LNCaP clone FGC (cell line): Measurements from ENCODE around the gene APOBEC3H.

Source experiments
- DNase-seq: peaks from one replicate; pipeline ENCODE4 v3.0.0-alpha.2; 2011; ENCODE audit warnings: low read depth
- H3K4me3 ChIP-seq: 2 replicates; pipeline ENCODE4 v1.5.1; 2011; ENCODE audit warnings: mild to moderate bottlenecking, low read depth, low read length, control low read depth
- CTCF ChIP-seq: IDR thresholded peaks from 2 replicates; pipeline ENCODE4 v1.5.1; 2012; ENCODE audit warnings: mild to moderate bottlenecking; ENCODE audit not compliant: control insufficient read depth, insufficient read depth; ENCODE audit errors: extremely low read depth

Gene APOBEC3H

GRCh38 chr22:39152024-39152510, 55.0 kb downstream of the APOBEC3H start:
- no peak for DNase-seq
- no peak for TF ChIP-seq CTCF
- H3K4me3 ChIP-seq: peak overlapping the region; percentile 65

- TF ChIP-seq CTCF: no peak
- peak; percentile 51 for DNase-seq
- peak within 1 kb of the TSS; percentile 65 for H3K4me3 ChIP-seq
Observed at GRCh38 chr22:39152511-39153219, 55.6 kb downstream of the APOBEC3H start, which contains the start of gene CBX7. CBX7 (minus strand) TSS chr22:39152680; CDS start chr22:39152444, 236 bp downstream.

GRCh38 chr22:39153220-39153717, 56.2 kb downstream of the APOBEC3H start:
- peak overlapping the region; percentile 58 for H3K4me3 ChIP-seq
- DNase-seq: no peak
- no peak for TF ChIP-seq CTCF
